Subcutaneous abdominal adipose tissue (tissue), 5 donors: ENCODE data around the gene CEACAM5.
A peak's percentile ranks its signal among the peaks of the same experiment; 100 is the strongest.

ENCODE experiments used
- H3K27ac ChIP-seq: one replicate; pipeline ENCODE4 v1.7.0; 2013; ENCODE audit warnings: low read depth, mild to moderate bottlenecking, inconsistent platforms, low read length, moderate library complexity
- H3K27me3 ChIP-seq, 5 donors: one replicate each; pipeline ENCODE4 v1.7.0; 2013; ENCODE audit warnings: low read length in 5 of 5, inconsistent platforms in 1 of 5; ENCODE audit not compliant: control insufficient read depth in 5 of 5, insufficient read depth in 4 of 5
- H3K36me3 ChIP-seq, 5 donors: one replicate each; pipeline ENCODE4 v1.7.0; 2013; ENCODE audit warnings: low read length in 5 of 5; ENCODE audit not compliant: control insufficient read depth in 5 of 5, insufficient read depth in 5 of 5
- H3K4me1 ChIP-seq, 5 donors: one replicate each; pipeline ENCODE4 v1.7.0; 2013; ENCODE audit warnings: low read length in 5 of 5, mild to moderate bottlenecking in 3 of 5, moderate library complexity in 1 of 5; ENCODE audit not compliant: control insufficient read depth in 5 of 5, insufficient read depth in 5 of 5
- H3K4me3 ChIP-seq, 5 donors: one replicate each; pipeline ENCODE4 v1.7.0; 2013; ENCODE audit warnings: low read length in 5 of 5, low read depth in 1 of 5
- H3K9ac ChIP-seq, 5 donors: one replicate each; pipeline ENCODE4 v1.7.0; 2013; ENCODE audit warnings: low read length in 5 of 5, mild to moderate bottlenecking in 4 of 5, moderate library complexity in 3 of 5
- H3K9me3 ChIP-seq, 5 donors: one replicate each; pipeline ENCODE4 v1.7.0; 2013; ENCODE audit warnings: low read length in 5 of 5; ENCODE audit not compliant: control insufficient read depth in 5 of 5
- donor health status: healthy.
- donor health status: healthy.
- donor health status: healthy.
- donor health status: healthy.
- donor health status: healthy.

The CEACAM5 gene

DNA sequence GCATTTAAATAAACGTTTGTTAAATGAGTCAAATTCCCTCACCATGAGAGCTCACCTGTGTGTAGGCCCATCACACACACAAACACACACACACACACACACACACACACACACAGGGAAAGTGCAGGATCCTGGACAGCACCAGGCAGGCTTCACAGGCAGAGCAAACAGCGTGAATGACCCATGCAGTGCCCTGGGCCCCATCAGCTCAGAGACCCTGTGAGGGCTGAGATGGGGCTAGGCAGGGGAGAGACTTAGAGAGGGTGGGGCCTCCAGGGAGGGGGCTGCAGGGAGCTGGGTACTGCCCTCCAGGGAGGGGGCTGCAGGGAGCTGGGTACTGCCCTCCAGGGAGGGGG lies 8.5 kb upstream of the CEACAM5 start:
- H3K9me3 ChIP-seq = no peaks in the 10 kb centered on the region
- no peaks in the 10 kb centered on the region for H3K36me3 ChIP-seq
- H3K4me1 ChIP-seq = peaks cover 0 to 7% (median 2%) of the 10 kb centered on the region in 5 donors
- H3K4me3 ChIP-seq = no peak overlapping the region
- H3K27ac ChIP-seq = no peak overlapping the region
- H3K27me3 ChIP-seq = peaks cover 8 to 41% (median 16%) of the 10 kb centered on the region in 5 donors
- H3K9ac ChIP-seq = no peak overlapping the region

DNA sequence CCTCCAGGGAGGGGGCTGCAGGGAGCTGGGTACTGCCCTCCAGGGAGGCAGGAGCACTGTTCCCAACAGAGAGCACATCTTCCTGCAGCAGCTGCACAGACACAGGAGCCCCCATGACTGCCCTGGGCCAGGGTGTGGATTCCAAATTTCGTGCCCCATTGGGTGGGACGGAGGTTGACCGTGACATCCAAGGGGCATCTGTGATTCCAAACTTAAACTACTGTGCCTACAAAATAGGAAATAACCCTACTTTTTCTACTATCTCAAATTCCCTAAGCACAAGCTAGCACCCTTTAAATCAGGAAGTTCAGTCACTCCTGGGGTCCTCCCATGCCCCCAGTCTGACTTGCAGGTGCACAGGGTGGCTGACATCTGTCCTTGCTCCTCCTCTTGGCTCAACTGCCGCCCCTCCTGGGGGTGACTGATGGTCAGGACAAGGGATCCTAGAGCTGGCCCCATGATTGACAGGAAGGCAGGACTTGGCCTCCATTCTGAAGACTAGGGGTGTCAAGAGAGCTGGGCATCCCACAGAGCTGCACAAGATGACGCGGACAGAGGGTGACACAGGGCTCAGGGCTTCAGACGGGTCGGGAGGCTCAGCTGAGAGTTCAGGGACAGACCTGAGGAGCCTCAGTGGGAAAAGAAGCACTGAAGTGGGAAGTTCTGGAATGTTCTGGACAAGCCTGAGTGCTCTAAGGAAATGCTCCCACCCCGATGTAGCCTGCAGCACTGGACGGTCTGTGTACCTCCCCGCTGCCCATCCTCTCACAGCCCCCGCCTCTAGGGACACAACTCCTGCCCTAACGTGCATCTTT lies 7.8 kb upstream of the CEACAM5 start:
- peaks cover 8 to 47% (median 19%) of the 10 kb centered on the region in 5 donors for H3K27me3 ChIP-seq
- H3K36me3 ChIP-seq = no peaks in the 10 kb centered on the region
- no peaks in the 10 kb centered on the region for H3K9me3 ChIP-seq
- H3K9ac ChIP-seq = no peak overlapping the region
- H3K4me1 ChIP-seq = peaks cover 0 to 7% (median 2%) of the 10 kb centered on the region in 5 donors
- no peak overlapping the region for H3K27ac ChIP-seq
- H3K4me3 ChIP-seq = no peak overlapping the region

GRCh38 chr19:41701401-41702075 lies 6.9 kb upstream of the CEACAM5 start:
- no peak overlapping the region for H3K9ac ChIP-seq
- H3K4me1 ChIP-seq = peaks cover 0 to 7% (median 2%) of the 10 kb centered on the region in 5 donors
- no peaks in the 10 kb centered on the region for H3K36me3 ChIP-seq
- no peaks in the 10 kb centered on the region for H3K9me3 ChIP-seq
- H3K4me3 ChIP-seq = no peak overlapping the region
- no peak overlapping the region for H3K27ac ChIP-seq
- H3K27me3 ChIP-seq = peaks cover 8 to 49% (median 28%) of the 10 kb centered on the region in 5 donors

DNA sequence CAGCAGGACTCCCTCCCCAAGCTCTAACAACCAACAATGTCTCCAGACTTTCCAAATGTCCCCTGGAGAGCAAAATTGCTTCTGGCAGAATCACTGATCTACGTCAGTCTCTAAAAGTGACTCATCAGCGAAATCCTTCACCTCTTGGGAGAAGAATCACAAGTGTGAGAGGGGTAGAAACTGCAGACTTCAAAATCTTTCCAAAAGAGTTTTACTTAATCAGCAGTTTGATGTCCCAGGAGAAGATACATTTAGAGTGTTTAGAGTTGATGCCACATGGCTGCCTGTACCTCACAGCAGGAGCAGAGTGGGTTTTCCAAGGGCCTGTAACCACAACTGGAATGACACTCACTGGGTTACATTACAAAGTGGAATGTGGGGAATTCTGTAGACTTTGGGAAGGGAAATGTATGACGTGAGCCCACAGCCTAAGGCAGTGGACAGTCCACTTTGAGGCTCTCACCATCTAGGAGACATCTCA lies 6.2 kb upstream of the CEACAM5 start:
- H3K36me3 ChIP-seq = no peaks in the 10 kb centered on the region
- no peak overlapping the region for H3K4me3 ChIP-seq
- no peak overlapping the region for H3K27ac ChIP-seq
- H3K4me1 ChIP-seq = peaks cover 0 to 10% (median 2%) of the 10 kb centered on the region in 5 donors
- no peak overlapping the region for H3K9ac ChIP-seq
- H3K27me3 ChIP-seq = peaks cover 1 to 48% (median 33%) of the 10 kb centered on the region in 5 donors
- no peaks in the 10 kb centered on the region for H3K9me3 ChIP-seq

- Histone ChIP-seq H3K27me3 (peaks cover 7 to 61% (median 40%) of the 10 kb centered on the region in 5 donors), H3K9ac (no peak overlapping the region), H3K4me3 (no peak overlapping the region)
Observed at GRCh38 chr19:41703602-41704293, 4.7 kb upstream of the CEACAM5 start.

GRCh38 chr19:41705393-41706174 lies 2.8 kb upstream of the CEACAM5 start:
- no peak overlapping the region for H3K27ac ChIP-seq
- H3K36me3 ChIP-seq = no peaks in the 10 kb centered on the region
- H3K4me1 ChIP-seq = peaks cover 0 to 10% (median 2%) of the 10 kb centered on the region in 5 donors
- H3K27me3 ChIP-seq = peaks cover 7 to 56% (median 41%) of the 10 kb centered on the region in 5 donors
- no peaks in the 10 kb centered on the region for H3K9me3 ChIP-seq
- H3K9ac ChIP-seq = no peak overlapping the region
- no peak overlapping the region for H3K4me3 ChIP-seq

More at GRCh38 chr19:41703602-41704293, 4.7 kb upstream of the CEACAM5 start:
- no peaks in the 10 kb centered on the region for H3K9me3 ChIP-seq
- H3K27ac ChIP-seq = no peak overlapping the region
- H3K4me1 ChIP-seq = peaks cover 0 to 10% (median 2%) of the 10 kb centered on the region in 5 donors
- H3K36me3 ChIP-seq = no peaks in the 10 kb centered on the region

DNA sequence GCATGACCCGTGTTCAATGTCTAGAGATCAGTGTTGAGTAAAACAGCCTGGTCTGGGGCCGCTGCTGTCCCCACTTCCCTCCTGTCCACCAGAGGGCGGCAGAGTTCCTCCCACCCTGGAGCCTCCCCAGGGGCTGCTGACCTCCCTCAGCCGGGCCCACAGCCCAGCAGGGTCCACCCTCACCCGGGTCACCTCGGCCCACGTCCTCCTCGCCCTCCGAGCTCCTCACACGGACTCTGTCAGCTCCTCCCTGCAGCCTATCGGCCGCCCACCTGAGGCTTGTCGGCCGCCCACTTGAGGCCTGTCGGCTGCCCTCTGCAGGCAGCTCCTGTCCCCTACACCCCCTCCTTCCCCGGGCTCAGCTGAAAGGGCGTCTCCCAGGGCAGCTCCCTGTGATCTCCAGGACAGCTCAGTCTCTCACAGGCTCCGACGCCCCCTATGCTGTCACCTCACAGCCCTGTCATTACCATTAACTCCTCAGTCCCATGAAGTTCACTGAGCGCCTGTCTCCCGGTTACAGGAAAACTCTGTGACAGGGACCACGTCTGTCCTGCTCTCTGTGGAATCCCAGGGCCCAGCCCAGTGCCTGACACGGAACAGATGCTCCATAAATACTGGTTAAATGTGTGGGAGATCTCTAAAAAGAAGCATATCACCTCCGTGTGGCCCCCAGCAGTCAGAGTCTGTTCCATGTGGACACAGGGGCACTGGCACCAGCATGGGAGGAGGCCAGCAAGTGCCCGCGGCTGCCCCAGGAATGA lies 1.5 kb upstream of the CEACAM5 start:
- H3K27ac ChIP-seq = no peak overlapping the region
- H3K9ac ChIP-seq = no peak overlapping the region
- H3K4me3 ChIP-seq = peak overlapping the region in 3 of 5 donors; percentile 6 to 60 (median 19)

GRCh38 chr19:41707502-41707812 lies 969 bp upstream of the CEACAM5 start:
- Histone ChIP-seq H3K27me3 (peaks cover 7 to 49% (median 40%) of the 10 kb centered on the region in 5 donors), H3K27ac (no peak overlapping the region), H3K9ac (no peak overlapping the region), H3K36me3 (no peaks in the 10 kb centered on the region), H3K9me3 (no peaks in the 10 kb centered on the region), H3K4me1 (peaks cover 0 to 5% (median 0%) of the 10 kb centered on the region in 5 donors), H3K4me3 (no peak overlapping the region)

More for the DNA sequence above, 1.5 kb upstream of the CEACAM5 start:
- Histone ChIP-seq H3K27me3 (peaks cover 7 to 46% (median 40%) of the 10 kb centered on the region in 5 donors), H3K9me3 (no peaks in the 10 kb centered on the region), H3K4me1 (peaks cover 0 to 7% (median 2%) of the 10 kb centered on the region in 5 donors), H3K36me3 (no peaks in the 10 kb centered on the region)

- peaks cover 7 to 49% (median 40%) of the 10 kb centered on the region in 5 donors for H3K27me3 ChIP-seq
- no peak overlapping the region for H3K27ac ChIP-seq
- H3K4me3 ChIP-seq = no peak overlapping the region
- no peaks in the 10 kb centered on the region for H3K36me3 ChIP-seq
- H3K4me1 ChIP-seq = peaks cover 0 to 5% (median 0%) of the 10 kb centered on the region in 5 donors
- H3K9me3 ChIP-seq = no peaks in the 10 kb centered on the region
- H3K9ac ChIP-seq = no peak overlapping the region
Observed at GRCh38 chr19:41707871-41708371, 505 bp upstream of the CEACAM5 start.
